IMR-90 (cell line): ENCODE measurements around the gene NEUROD2. TPM values are rescaled to one million over a fixed set of nuclear protein-coding genes. Genes with fewer than 3 reads are reported as not detected.
"Not testable (repeated sequence)": the region's sequence is repeated elsewhere in the genome, so short reads cannot be mapped to it uniquely, and the experiment has no call there.

Experiments used
- ATAC-seq: fragments of 200-7000 bp; cut with Tn5 transposase; 2 replicates; pipeline ENCODE4 v1.9.1; 2020; ENCODE audit warnings: low read depth, mild to moderate bottlenecking, moderate library complexity
- BruUV-seq: library from RNA; stranded (reverse); fragments of 400-500 nt; replicated peaks from 2 replicates; lab custom pipeline; 2021; lab: Mats Ljungman, UMichigan
- CTCF ChIA-PET: fragments of 300-600 bp; formaldehyde crosslinking; extraction: SDS; loops from one replicate; lab custom pipeline; 2021; ENCODE audit warnings: antibody characterized with exemption; lab: Yijun Ruan, JAX
- POLR2A ChIA-PET: fragments of 300-600 bp; sonication (Branson Sonifier 250); formaldehyde crosslinking; loops from one replicate; lab custom pipeline; 2022; ENCODE audit warnings: antibody characterized with exemption; ENCODE audit not compliant: unreplicated experiment; lab: Charles Lee
- DNase-seq: peaks from one replicate; pipeline ENCODE4 v3.0.0; 2013
- H2AFZ ChIP-seq: replicated peaks from 2 replicates; pipeline ENCODE3; 2013; ENCODE audit warnings: low read length, mild to moderate bottlenecking; ENCODE audit not compliant: poor library complexity
- H2AK5ac ChIP-seq: 2 replicates; pipeline ENCODE4 v1.6.1; 2013; ENCODE audit warnings: low read depth, low read length, inconsistent platforms
- H2AK9ac ChIP-seq: replicated peaks from 2 replicates; pipeline ENCODE3; 2013; ENCODE audit warnings: mild to moderate bottlenecking, low read depth, low read length, moderate library complexity; ENCODE audit not compliant: poor library complexity
- H2BK120ac ChIP-seq: 2 replicates; pipeline ENCODE4 v1.6.1; 2013; ENCODE audit warnings: low read depth, low read length, inconsistent platforms
- H2BK15ac ChIP-seq: 3 replicates; pipeline ENCODE4 v1.6.1; 2013; ENCODE audit warnings: low read depth, low read length, inconsistent platforms
- H2BK20ac ChIP-seq: 2 replicates; pipeline ENCODE4 v1.6.1; 2013; ENCODE audit warnings: low read depth, mild to moderate bottlenecking, inconsistent platforms, low read length, moderate library complexity
- H2BK5ac ChIP-seq: 2 replicates; pipeline ENCODE4 v1.6.1; 2013; ENCODE audit warnings: mild to moderate bottlenecking, low read depth, low read length, inconsistent platforms; ENCODE audit not compliant: poor library complexity, severe bottlenecking
- H3K14ac ChIP-seq: replicated peaks from 2 replicates; pipeline ENCODE4 v1.6.1; 2013; ENCODE audit warnings: low read depth, low read length, inconsistent platforms
- H3K18ac ChIP-seq: 2 replicates; pipeline ENCODE4 v1.6.1; 2013; ENCODE audit warnings: low read depth, low read length, control low read depth
- H3K23ac ChIP-seq: 2 replicates; pipeline ENCODE4 v1.6.1; 2013; ENCODE audit warnings: low read depth, low read length, inconsistent platforms
- H3K27ac ChIP-seq: 2 replicates; pipeline ENCODE4 v1.5.1; 2013; ENCODE audit warnings: mild to moderate bottlenecking, control low read depth, low read length; ENCODE audit not compliant: insufficient read depth
- H3K27me3 ChIP-seq: 2 replicates; pipeline ENCODE4 v1.6.1; 2013; ENCODE audit warnings: low read length; ENCODE audit not compliant: control insufficient read depth, insufficient read depth
- H3K36me3 ChIP-seq: 2 replicates; pipeline ENCODE4 v1.6.1; 2013; ENCODE audit warnings: low read length, mixed read lengths; ENCODE audit not compliant: control insufficient read depth, insufficient read depth
- H3K4ac ChIP-seq: 2 replicates; pipeline ENCODE4 v1.6.1; 2013; ENCODE audit warnings: low read depth, low read length, inconsistent platforms
- H3K4me1 ChIP-seq: 2 replicates; pipeline ENCODE4 v1.6.1; 2013; ENCODE audit warnings: low read length, mixed read lengths; ENCODE audit not compliant: control insufficient read depth, insufficient read depth
- H3K4me2 ChIP-seq: 2 replicates; pipeline ENCODE4 v1.6.1; 2013; ENCODE audit warnings: low read depth, mild to moderate bottlenecking, control low read depth, low read length, moderate library complexity
- H3K4me3 ChIP-seq: 2 replicates; pipeline ENCODE4 v1.5.1; 2013; ENCODE audit warnings: low read depth, mild to moderate bottlenecking, control low read depth, low read length, moderate library complexity; ENCODE audit not compliant: insufficient read depth
- H3K56ac ChIP-seq: 2 replicates; pipeline ENCODE4 v1.6.1; 2013; ENCODE audit warnings: low read length, inconsistent platforms; ENCODE audit not compliant: insufficient read depth; ENCODE audit errors: extremely low read depth
- H3K79me1 ChIP-seq, 2 experiments: 2 replicates each; pipeline ENCODE4 v1.6.1; 2013; ENCODE audit warnings: low read length in 2 of 2, inconsistent platforms in 1 of 2, low read depth in 1 of 2
- H3K9ac ChIP-seq: 2 replicates; pipeline ENCODE4 v1.6.1; 2013; ENCODE audit warnings: low read depth, low read length, control low read depth
- H3K9me1 ChIP-seq: 2 replicates; pipeline ENCODE4 v1.6.1; 2013; ENCODE audit warnings: low read length, inconsistent platforms; ENCODE audit not compliant: insufficient read depth
- H3K9me3 ChIP-seq: 2 replicates; pipeline ENCODE4 v1.6.1; 2013; ENCODE audit warnings: low read length; ENCODE audit not compliant: control insufficient read depth, insufficient read depth
- H4K20me1 ChIP-seq: 2 replicates; pipeline ENCODE4 v1.6.1; 2013; ENCODE audit warnings: low read length, inconsistent platforms; ENCODE audit not compliant: insufficient read depth
- H4K5ac ChIP-seq: 2 replicates; pipeline ENCODE4 v1.6.1; 2013; ENCODE audit warnings: mild to moderate bottlenecking, low read depth, low read length, control low read depth
- H4K8ac ChIP-seq, 2 experiments: 2 replicates each; pipeline ENCODE4 v1.6.1; 2013; ENCODE audit warnings: low read depth in 2 of 2, low read length in 2 of 2, control low read depth in 1 of 2, inconsistent platforms in 1 of 2
- H4K91ac ChIP-seq: 2 replicates; pipeline ENCODE4 v1.6.1; 2013; ENCODE audit warnings: low read depth, low read length, inconsistent platforms; ENCODE audit not compliant: insufficient read depth
- RCOR1 ChIP-seq: IDR thresholded peaks from 2 replicates; pipeline ENCODE4 v1.6.1; 2012; ENCODE audit warnings: mild to moderate bottlenecking, low read length, improper control_type of control experiment; ENCODE audit not compliant: insufficient replicate concordance
- WGBS, 2 experiments: methylation state at CpG; one replicate each; pipeline versions ENCODE4 v1.1.5 to v1.1.7; 2013; ENCODE audit warnings: missing lambda C conversion rate in 2 of 2; ENCODE audit not compliant: insufficient read length in 1 of 2; ENCODE audit errors: extremely low coverage in 2 of 2; 5-methylcytosine and 5-hydroxymethylcytosine counted together
- dilution Hi-C: fragments of 300-500 bp; cut with HindIII; formaldehyde crosslinking; loops from one replicate; pipeline ENCODE4 v1.14.3; 2018; ENCODE audit warnings: low sequenced_read_pairs; ENCODE audit not compliant: unreplicated experiment
- in situ Hi-C: fragments of 300-500 bp; cut with MboI; formaldehyde crosslinking; loops from 3 replicates; pipeline ENCODE4 v1.14.3; 2019; ENCODE audit warnings: low sequenced_read_pairs, inconsistent platforms, mixed read lengths
- intact Hi-C: fragments of 100-400 bp; cut with micrococcal nuclease; formaldehyde crosslinking; loops from 2 replicates; pipeline ENCODE4 v1.10.0; 2022
- polyA plus RNA-seq, 3 experiments: library from polyadenylated mRNA; depleted of rRNA; stranded (reverse); fragments of >200 nt; gene quantifications; 2 replicates each; pipeline ENCODE4 v1.2.3, GENCODE V29; 2012; ENCODE audit warnings: low replicate concordance in 1 of 3
- total RNA-seq: library from RNA; depleted of rRNA; stranded (reverse); fragments of >200 nt; gene quantifications from 2 replicates; pipeline ENCODE4 v1.2.3, GENCODE V29; 2012

The NEUROD2 gene
- total and polyA plus RNA-seq, 2 of the 4 experiments (the other 2 are of a cell fraction) = not detected

DNA sequence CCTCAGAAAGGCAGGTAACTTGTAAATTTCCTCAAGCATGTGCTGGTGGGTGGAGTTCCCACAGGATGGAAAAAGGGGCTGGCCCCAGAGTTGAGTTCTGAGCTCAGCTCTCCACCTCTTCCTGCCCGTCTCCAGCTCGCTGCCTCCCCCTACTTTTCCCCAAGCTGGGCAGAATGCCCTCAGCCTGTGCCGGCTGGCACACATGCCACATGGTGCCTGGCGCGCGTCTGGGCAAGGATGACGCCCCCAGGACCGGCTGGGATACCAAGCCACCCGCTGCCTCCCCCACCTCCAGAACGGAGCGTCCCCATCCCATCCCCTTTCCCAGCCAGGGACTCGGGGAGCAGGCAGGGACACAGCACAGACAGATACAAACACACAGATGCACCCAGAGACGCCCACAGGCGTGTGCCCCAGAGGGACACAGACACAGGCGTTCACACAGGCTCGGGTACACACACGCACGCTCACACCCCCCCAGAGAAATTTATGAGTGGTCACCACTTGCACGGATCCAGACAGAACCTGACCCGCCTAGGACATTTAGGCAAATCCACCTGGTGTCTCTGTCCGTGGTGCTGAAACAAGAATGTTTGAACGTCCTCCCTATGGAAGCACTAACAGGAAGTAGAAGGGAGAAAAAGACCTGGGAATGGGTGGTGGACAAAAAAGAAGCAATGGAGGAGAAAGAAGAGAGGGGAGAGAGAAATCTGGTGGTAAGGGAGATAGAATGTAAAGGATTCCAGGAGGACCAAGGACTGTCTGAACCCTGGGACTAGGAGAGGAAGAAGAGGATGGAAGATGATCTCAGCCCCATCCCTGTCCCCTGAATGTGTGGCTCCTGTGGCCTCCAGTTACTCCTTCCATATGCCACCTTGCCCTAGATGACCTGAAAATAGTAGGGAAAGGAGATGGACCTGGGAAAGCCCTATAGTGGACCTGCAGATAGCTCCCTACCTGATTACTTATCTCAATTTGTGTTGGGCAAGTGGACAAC, 15.5 kb downstream of the NEUROD2 start (continued):
- TF ChIP-seq RCOR1 = no peak

DNA sequence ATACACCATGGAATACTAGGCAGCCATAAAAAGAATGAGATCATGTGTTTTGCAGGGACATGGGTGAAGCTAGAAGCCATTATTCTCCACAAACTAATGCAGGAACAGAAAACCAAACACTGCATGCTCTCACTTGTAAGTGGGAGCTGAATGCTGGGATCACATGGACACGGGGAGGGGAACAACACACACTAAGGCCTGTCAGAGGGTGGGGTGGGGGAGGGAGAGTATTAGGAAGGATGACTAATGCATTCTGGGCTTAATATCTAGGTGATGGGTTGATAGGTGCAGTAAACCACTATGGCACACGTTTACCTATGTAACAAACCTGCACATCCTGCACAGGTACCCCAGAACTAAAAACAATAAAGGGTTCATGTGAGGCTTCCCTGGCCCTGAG, 17.5 kb downstream of the NEUROD2 start:
- BruUV-seq, CTCF ChIA-PET, H3K18ac ChIP-seq, H3K14ac ChIP-seq, H3K9ac ChIP-seq, ATAC-seq, H4K5ac ChIP-seq, H4K91ac ChIP-seq, intact Hi-C loops, H3K9me3 ChIP-seq, H2AK9ac ChIP-seq, H2AK5ac ChIP-seq, H3K56ac ChIP-seq, POLR2A ChIA-PET, H2BK5ac ChIP-seq, H3K4me1 ChIP-seq, H3K4me2 ChIP-seq, H2BK120ac ChIP-seq, H4K20me1 ChIP-seq, H3K4me3 ChIP-seq, H3K4ac ChIP-seq, H3K9me1 ChIP-seq, H4K8ac ChIP-seq, H3K79me1 ChIP-seq, DNase-seq, H2BK20ac ChIP-seq, dilution Hi-C loops, in situ Hi-C loops, H3K36me3 ChIP-seq, H2AFZ ChIP-seq, H3K23ac ChIP-seq, H3K27ac ChIP-seq, H2BK15ac ChIP-seq: not testable (repeated sequence)
- H3K27me3 ChIP-seq = peaks cover 23% of the 10 kb centered on the region
- WGBS, 2 experiments = no CpG with 5 or more reads among the region's 2 CpGs
